ENCODE data around the gene P3H2. TPM values are rescaled to one million over a fixed set of nuclear protein-coding genes. Genes with fewer than 3 reads are reported as not detected.

Gene P3H2
- total and polyA plus RNA-seq, 9 of the 15 experiments (the other 6 are each of a cell fraction or from before 2014, with no cell fraction given) = 0.04 to 0.26 (median 0.22) TPM; not detected in 6

- in situ Hi-C loops (cut with MboI) (no loop called here), intact Hi-C loops (cut with micrococcal nuclease) (no loop called here)
- H3K4me2 ChIP-seq (ENCODE audit: insufficient read depth, low read length) = no peak overlapping the region
- H3K27ac ChIP-seq (ENCODE audit: extremely low read depth, low read depth, low read length) = no peak overlapping the region
- ChIA-PET POLR2A (no interaction called here), CTCF (ENCODE audit: low intra/inter-chr PET ratio) (no interaction called here)
- no peak for ATAC-seq
- H2AFZ ChIP-seq (ENCODE audit: low read depth, low read length) = no peak overlapping the region
- no peaks in the 10 kb centered on the region for H3K9me3 ChIP-seq (replicated peaks; ENCODE audit: control insufficient read depth, insufficient read depth, low read depth, low read length)
- no peaks in the 10 kb centered on the region for H3K4me1 ChIP-seq (replicated peaks in 1 of 2; ENCODE audit: control insufficient read depth in 2 of 2, insufficient read depth in 2 of 2, low read length in 2 of 2)
- H3K27me3 ChIP-seq (ENCODE audit: control insufficient read depth in 2 of 2, insufficient read depth in 2 of 2, low read length in 2 of 2) = no peaks in the 10 kb centered on the region
- WGBS (ENCODE audit: insufficient coverage, low coverage, missing lambda C conversion rate) = 0% methylated on average over 3 of the region's 3 CpGs
- H3K36me3 ChIP-seq (ENCODE audit: control insufficient read depth, insufficient read depth, low read length) = no peaks in the 10 kb centered on the region
- no peak overlapping the region for H3K4me3 ChIP-seq
- no peak overlapping the region for H3K9ac ChIP-seq (ENCODE audit: insufficient read depth in 1 of 2, low read depth in 2 of 2, low read length in 2 of 2)
- no peaks in the 10 kb centered on the region for H3K79me2 ChIP-seq (ENCODE audit: control insufficient read depth, insufficient read depth, low read length)
- DNase-seq (ENCODE audit: extremely low read depth in 1 of 4, low spot score in 3 of 4) = no peak
- H4K20me1 ChIP-seq (replicated peaks; ENCODE audit: control insufficient read depth, insufficient read depth, low read length) = no peaks in the 10 kb centered on the region
- no TSS peak for BruUV-seq (replicated peaks)
- H3K9me1 ChIP-seq (ENCODE audit: control insufficient read depth, insufficient read depth, low read length) = no peaks in the 10 kb centered on the region
- FAIRE-seq = no peak
- TF ChIP-seq YY1 (IDR thresholded peaks at IDR 0.05; ENCODE audit: borderline replicate concordance in 1 of 3, control insufficient read depth in 1 of 3, extremely low read depth in 1 of 3, insufficient read depth in 3 of 3, insufficient read length in 1 of 3, insufficient replicate concordance in 2 of 3, low read depth in 1 of 3, low read length in 2 of 3) = no peak
- TF ChIP-seq ZNF778 (CRISPR knock-in tag; IDR thresholded peaks at IDR 0.05) = no peak
- no peak for TF ChIP-seq RBM25 (IDR thresholded peaks at IDR 0.05; ENCODE audit: low read depth, low read length, severe bottlenecking)
- TF ChIP-seq MTA3 (IDR thresholded peaks at IDR 0.05; ENCODE audit: borderline replicate concordance) = no peak
- no peak for TF ChIP-seq HNRNPK (IDR thresholded peaks at IDR 0.05; ENCODE audit: low read depth, low read length, poor library complexity, severe bottlenecking)
- TF ChIP-seq POLR3A (IDR thresholded peaks at IDR 0.05; ENCODE audit: borderline replicate concordance, extremely low read depth, insufficient read depth, insufficient read length) = no peak
- TF ChIP-seq CEBPG (CRISPR knock-in tag; IDR thresholded peaks at IDR 0.05) = no peak
- no peak for TF ChIP-seq CEBPG (tag; conservative IDR thresholded peaks at IDR 0.05 in 1 of 2, IDR thresholded peaks at IDR 0.05 in 1 of 2)
- TF ChIP-seq E2F5 (CRISPR knock-in tag; IDR thresholded peaks at IDR 0.05) = no peak
- no peak for TF ChIP-seq NKRF (IDR thresholded peaks at IDR 0.05; ENCODE audit: borderline replicate concordance)
- no peak for TF ChIP-seq ZNF444 (CRISPR knock-in tag; IDR thresholded peaks at IDR 0.05)
- no peak for TF ChIP-seq MAFF (IDR thresholded peaks at IDR 0.05; ENCODE audit: low read length)
- no peak for TF ChIP-seq ZSCAN32 (CRISPR knock-in tag; IDR thresholded peaks at IDR 0.05)
- no peak for TF ChIP-seq KLF13 (tag; IDR thresholded peaks at IDR 0.05; ENCODE audit: borderline replicate concordance, low read depth)
- TF ChIP-seq ZNF780A (CRISPR knock-in tag; IDR thresholded peaks at IDR 0.05) = no peak
Observed at GRCh38 chr3:190124067-190124466, 3.4 kb upstream of the P3H2 start.
